ENCODE measurements around the gene CEP85L.
"Not testable (repeated sequence)": the region's sequence is repeated elsewhere in the genome, so short reads cannot be mapped to it uniquely, and the experiment has no call there.

DNA sequence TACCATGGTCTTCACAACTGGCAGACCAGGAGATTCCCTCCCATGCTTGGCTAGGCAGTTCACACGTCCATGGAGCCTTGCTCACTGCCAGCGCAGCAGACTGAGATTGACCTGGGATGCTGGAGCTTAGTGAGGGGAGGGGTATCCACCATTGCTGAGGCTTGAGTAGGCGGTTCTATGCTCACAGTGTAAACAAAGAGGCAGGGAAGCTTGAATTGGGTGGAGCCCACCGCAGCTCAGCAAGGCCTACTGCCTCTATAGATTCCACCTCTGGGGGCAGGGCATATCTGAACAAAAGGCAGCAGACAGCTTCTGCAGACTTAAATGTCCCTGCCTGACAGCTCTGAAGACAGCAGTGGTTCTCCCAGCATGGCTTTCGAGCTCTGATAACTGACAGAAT, 230.1 kb downstream of the CEP85L start:
- TF ChIP-seq, protein P1, sequence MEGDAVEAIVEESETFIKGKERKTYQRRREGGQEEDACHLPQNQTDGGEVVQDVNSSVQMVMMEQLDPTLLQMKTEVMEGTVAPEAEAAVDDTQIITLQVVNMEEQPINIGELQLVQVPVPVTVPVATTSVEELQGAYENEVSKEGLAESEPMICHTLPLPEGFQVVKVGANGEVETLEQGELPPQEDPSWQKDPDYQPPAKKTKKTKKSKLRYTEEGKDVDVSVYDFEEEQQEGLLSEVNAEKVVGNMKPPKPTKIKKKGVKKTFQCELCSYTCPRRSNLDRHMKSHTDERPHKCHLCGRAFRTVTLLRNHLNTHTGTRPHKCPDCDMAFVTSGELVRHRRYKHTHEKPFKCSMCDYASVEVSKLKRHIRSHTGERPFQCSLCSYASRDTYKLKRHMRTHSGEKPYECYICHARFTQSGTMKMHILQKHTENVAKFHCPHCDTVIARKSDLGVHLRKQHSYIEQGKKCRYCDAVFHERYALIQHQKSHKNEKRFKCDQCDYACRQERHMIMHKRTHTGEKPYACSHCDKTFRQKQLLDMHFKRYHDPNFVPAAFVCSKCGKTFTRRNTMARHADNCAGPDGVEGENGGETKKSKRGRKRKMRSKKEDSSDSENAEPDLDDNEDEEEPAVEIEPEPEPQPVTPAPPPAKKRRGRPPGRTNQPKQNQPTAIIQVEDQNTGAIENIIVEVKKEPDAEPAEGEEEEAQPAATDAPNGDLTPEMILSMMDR (IDR thresholded peaks at IDR 0.05; ENCODE audit: insufficient read depth, low read length) = not testable (repeated sequence)
- TF ChIP-seq POLR2AphosphoS5 (IDR thresholded peaks at IDR 0.05; ENCODE audit: low read depth); REST (IDR thresholded peaks at IDR 0.05; ENCODE audit: insufficient replicate concordance, low read depth); GABPA (IDR thresholded peaks at IDR 0.05; ENCODE audit: low read depth): not testable (repeated sequence)
